HepG2 (cell line): ENCODE data around the gene ZNF277. TPM values are rescaled to one million over a fixed set of nuclear protein-coding genes. Genes with fewer than 3 reads are reported as not detected.
A peak's percentile ranks its signal among the peaks of the same experiment; 100 is the strongest.

ENCODE experiments used
- ATAC-seq: fragments of 200-7000 bp; cut with Tn5 transposase; 3 replicates; pipeline ENCODE4 v1.9.1; 2020; ENCODE audit warnings: mild to moderate bottlenecking, moderate library complexity
- BruUV-seq: library from RNA; stranded (reverse); fragments of 400-500 nt; replicated peaks from 2 replicates; lab custom pipeline; 2021; lab: Mats Ljungman, UMichigan
- CTCF ChIA-PET: fragments of 300-600 bp; formaldehyde crosslinking; extraction: SDS; loops from one replicate; lab custom pipeline; 2021; ENCODE audit warnings: low total read pairs, inconsistent platforms, low intra/inter-chr PET ratio; lab: Yijun Ruan, JAX
- POLR2A ChIA-PET: fragments of 350-600 bp; sonication (Branson Sonifier 250); formaldehyde crosslinking; loops from one replicate; lab custom pipeline; 2020; ENCODE audit warnings: antibody characterized with exemption, inconsistent platforms; lab: Yijun Ruan, JAX
- DNase-seq: peaks from one replicate; pipeline ENCODE4 v3.0.0-alpha.2; 2015; ENCODE audit warnings: low spot score
- FAIRE-seq: peaks from 3 replicates; lab custom pipeline; 2011; peaks lifted over from hg19 to GRCh38; lab: Jason Lieb, UNC
- H2AFZ ChIP-seq: one replicate; pipeline ENCODE4 v1.6.1; 2011; ENCODE audit warnings: low read length, inconsistent platforms
- H3K27ac ChIP-seq: fragments of 300-600 bp; 3 replicates; pipeline ENCODE4 v1.8.0; 2011; ENCODE audit warnings: mixed run types, mild to moderate bottlenecking, mixed read lengths, low read length, inconsistent platforms; ENCODE audit not compliant: insufficient read depth; ENCODE audit errors: extremely low read length
- H3K27me3 ChIP-seq, 2 experiments: fragments of 200-600 bp in 1 of 2; 2 replicates in 1 of 2; 3 replicates in 1 of 2; pipeline versions ENCODE4 v1.6.0 to v1.8.0; 2011; ENCODE audit warnings: low read length in 2 of 2, mild to moderate bottlenecking in 2 of 2, moderate library complexity in 2 of 2, inconsistent platforms in 1 of 2; ENCODE audit not compliant: insufficient read depth in 2 of 2, control insufficient read depth in 1 of 2
- H3K36me3 ChIP-seq, 2 experiments: fragments of 200-600 bp in 1 of 2; replicated peaks in 1 of 2; 2 replicates in 1 of 2; 3 replicates in 1 of 2; pipeline versions ENCODE4 v1.5.1 to v1.8.0; 2011; ENCODE audit warnings: low read length in 2 of 2, inconsistent platforms in 1 of 2; ENCODE audit not compliant: insufficient read depth in 2 of 2, control insufficient read depth in 1 of 2
- H3K4me1 ChIP-seq: 2 replicates; pipeline ENCODE4 v1.5.1; 2012; ENCODE audit warnings: low read length, inconsistent platforms; ENCODE audit not compliant: insufficient read depth
- H3K4me2 ChIP-seq: 2 replicates; pipeline ENCODE4 v1.6.0; 2011; ENCODE audit warnings: low read depth, low read length, inconsistent platforms
- H3K4me3 ChIP-seq, 3 experiments: fragments of 200-600 bp in 1 of 3; sonication (generic), shearing (Covaris generic) in 1 of 3; replicated peaks in 1 of 3; 2 replicates each; pipeline ENCODE4 v1.5.1; 2011 to 2016; ENCODE audit warnings: low read length in 3 of 3, inconsistent platforms in 2 of 3, low read depth in 2 of 3, mild to moderate bottlenecking in 2 of 3, control low read depth in 1 of 3, mixed read lengths in 1 of 3; ENCODE audit not compliant: insufficient read depth in 1 of 3
- H3K79me2 ChIP-seq: one replicate; pipeline ENCODE4 v1.6.1; 2011; ENCODE audit warnings: low read length, inconsistent platforms; ENCODE audit not compliant: insufficient read depth
- H3K9ac ChIP-seq: 2 replicates; pipeline ENCODE4 v1.6.0; 2011; ENCODE audit warnings: mild to moderate bottlenecking, low read depth, low read length, inconsistent platforms; ENCODE audit not compliant: insufficient read depth
- H3K9me3 ChIP-seq: 2 replicates; pipeline ENCODE4 v1.5.1; 2012; ENCODE audit warnings: mild to moderate bottlenecking, low read length
- H4K20me1 ChIP-seq: 2 replicates; pipeline ENCODE4 v1.6.0; 2011; ENCODE audit warnings: inconsistent platforms, mild to moderate bottlenecking, low read length, moderate library complexity; ENCODE audit not compliant: insufficient read depth
- DR1 ChIP-seq: sonication (generic); formaldehyde crosslinking; IDR thresholded peaks from 2 replicates; pipeline ENCODE4 v1.8.0; 2021; ENCODE audit warnings: mild to moderate bottlenecking, missing genetic modification reagents, inconsistent platforms
- GATAD2A ChIP-seq: IDR thresholded peaks from 2 replicates; pipeline ENCODE4 v1.6.1; 2016
- HINFP ChIP-seq: sonication (generic); formaldehyde crosslinking; IDR thresholded peaks from 2 replicates; pipeline ENCODE4 v1.4.0; 2020; ENCODE audit warnings: low read depth, mild to moderate bottlenecking, missing genetic modification reagents
- KDM6A ChIP-seq: IDR thresholded peaks from 2 replicates; pipeline ENCODE4 v1.6.1; 2016; ENCODE audit warnings: low read depth
- KLF13 ChIP-seq: sonication (generic); formaldehyde crosslinking; IDR thresholded peaks from 2 replicates; pipeline ENCODE4 v1.4.0; 2020; ENCODE audit warnings: mild to moderate bottlenecking, missing genetic modification reagents
- MED13 ChIP-seq: sonication (generic); formaldehyde crosslinking; IDR thresholded peaks from 2 replicates; pipeline ENCODE4 v1.5.0; 2020; ENCODE audit warnings: missing genetic modification reagents
- NBN ChIP-seq: fragments of 450-650 bp; conservative IDR thresholded peaks from 2 replicates; pipeline ENCODE4 v1.6.1; 2017
- PATZ1 ChIP-seq: sonication (generic); formaldehyde crosslinking; IDR thresholded peaks from 2 replicates; pipeline ENCODE4 v1.4.0; 2020; ENCODE audit warnings: missing genetic modification reagents
- RNF219 ChIP-seq: sonication (generic); formaldehyde crosslinking; IDR thresholded peaks from 2 replicates; pipeline ENCODE4 v1.5.0; 2020; ENCODE audit warnings: mild to moderate bottlenecking, missing genetic modification reagents
- SOX5 ChIP-seq: IDR thresholded peaks from 2 replicates; pipeline ENCODE4 v1.6.1; 2016; ENCODE audit warnings: borderline replicate concordance
- TOE1 ChIP-seq: sonication (generic); formaldehyde crosslinking; IDR thresholded peaks from 2 replicates; pipeline ENCODE4 v1.4.0; 2020; ENCODE audit warnings: mild to moderate bottlenecking, missing genetic modification reagents
- ZFP36L1 ChIP-seq: sonication (generic); formaldehyde crosslinking; IDR thresholded peaks from 2 replicates; pipeline ENCODE4 v1.8.0; 2022; ENCODE audit warnings: mild to moderate bottlenecking, missing genetic modification reagents, moderate library complexity
- ZNF253 ChIP-seq: sonication (generic); formaldehyde crosslinking; IDR thresholded peaks from 2 replicates; pipeline ENCODE4 v1.8.0; 2022; ENCODE audit warnings: mild to moderate bottlenecking, missing genetic modification reagents, borderline replicate concordance
- ZNF280D ChIP-seq: sonication (generic); formaldehyde crosslinking; IDR thresholded peaks from 2 replicates; pipeline ENCODE4 v1.5.1; 2020; ENCODE audit warnings: mild to moderate bottlenecking, missing genetic modification reagents
- ZNF343 ChIP-seq: sonication (generic); formaldehyde crosslinking; IDR thresholded peaks from 2 replicates; pipeline ENCODE4 v1.4.0; 2020; ENCODE audit warnings: mild to moderate bottlenecking, missing genetic modification reagents
- ZNF570 ChIP-seq: sonication (generic); formaldehyde crosslinking; IDR thresholded peaks from 2 replicates; pipeline ENCODE4 v1.4.0; 2020; ENCODE audit warnings: mild to moderate bottlenecking, missing genetic modification reagents, borderline replicate concordance
- ZNF589 ChIP-seq: sonication (generic); formaldehyde crosslinking; conservative IDR thresholded peaks from 2 replicates; pipeline ENCODE4 v1.8.0; 2022; ENCODE audit warnings: mild to moderate bottlenecking, moderate library complexity, missing genetic modification reagents
- WGBS: methylation state at CpG from one replicate; pipeline ENCODE4 v1.1.6; 2017; ENCODE audit warnings: low lambda C conversion rate; 5-methylcytosine and 5-hydroxymethylcytosine counted together
- in situ Hi-C: cut with HindIII; loops from 2 replicates; pipeline ENCODE4 v1.10.0; 2017; ENCODE audit warnings: low pct_unique_long_range_greater_than_20kb; ENCODE audit not compliant: extremely low pct_ligation_motif_present
- intact Hi-C: fragments of 100-400 bp; cut with micrococcal nuclease; formaldehyde crosslinking; loops from one replicate; pipeline ENCODE4 v1.10.0; 2022; ENCODE audit not compliant: unreplicated experiment
- polyA plus RNA-seq, 8 experiments: library from polyadenylated mRNA; depleted of rRNA in 3 of 8; stranded (reverse) in 7 of 8; unstranded in 1 of 8; fragments of >200 nt; fragmentation: Illumina TruSeq in 4 of 8; extraction: Trizol in 4 of 8; gene quantifications; 2 replicates each; pipeline versions ENCODE4 v1.2.1 to v1.2.3, GENCODE V29; 2011 to 2016; ENCODE audit warnings: low read depth in 4 of 8, missing spikeins in 1 of 8, mixed read lengths in 1 of 8; ENCODE audit not compliant: insufficient read depth in 1 of 8
- total RNA-seq, 5 experiments: library from RNA; depleted of rRNA; stranded (reverse); fragments of >200 nt; fragmentation: Illumina TruSeq; extraction: Trizol; gene quantifications; 2 replicates each; pipeline ENCODE4 v1.2.3, GENCODE V29; 2016; ENCODE audit warnings: low read depth in 1 of 5

ZNF277 gene
- total and polyA plus RNA-seq, 2 of the 13 experiments (the other 11 are each of a cell fraction or from before 2014, with no cell fraction given): 29.1 to 30.1 TPM

GRCh38 chr7:112183266-112183665, 23.2 kb upstream of the ZNF277 start (continued):
- TF ChIP-seq SOX5 (peak; percentile 64), RNF219 (CRISPR knock-in tag) (no peak), PATZ1 (no peak), KDM6A (CRISPR knock-in tag) (no peak), GATAD2A (CRISPR knock-in tag) (peak; percentile 45; the same call in 1 of the 2 replicates), TOE1 (CRISPR knock-in tag) (no peak), HINFP (CRISPR knock-in tag) (no peak)

GRCh38 chr7:112184455-112184854, 22.0 kb upstream of the ZNF277 start:
- Histone ChIP-seq H2AFZ (no peak overlapping the region), H3K4me1 (peaks cover 45% of the 10 kb centered on the region), H3K79me2 (peaks cover 81% of the 10 kb centered on the region), H3K36me3 (no peaks in the 10 kb centered on the region), H3K4me3 (no peak overlapping the region), H4K20me1 (peaks cover 14% of the 10 kb centered on the region), H3K9ac (no peak overlapping the region), H3K4me2 (no peak overlapping the region), H3K9me3 (no peaks in the 10 kb centered on the region), H3K27ac (no peak overlapping the region), H3K27me3 (no peaks in the 10 kb centered on the region)
- DNase-seq (no peak), FAIRE-seq (no peak), ATAC-seq (no peak)
- ChIA-PET POLR2A (interaction anchor here (0.5 kb wide), 1 partner anchor 75 kb away, joined by 3 read pairs; no protein-coding TSS in a partner anchor), CTCF (no interaction called here)
- in situ Hi-C loops: no loop called here
- WGBS: 92% methylated on average over 2 of the region's 2 CpGs
- intact Hi-C loops: no loop called here
- no TSS peak for BruUV-seq
- TF ChIP-seq DR1 (CRISPR knock-in tag) (no peak), MED13 (CRISPR knock-in tag) (no peak), ZNF570 (CRISPR knock-in tag) (no peak), ZFP36L1 (CRISPR knock-in tag) (no peak), ZNF280D (CRISPR knock-in tag) (no peak), NBN (no peak), ZNF253 (no peak), ZNF343 (no peak), ZNF589 (CRISPR knock-in tag) (no peak), KLF13 (CRISPR knock-in tag) (no peak)
